Caco-2 (cell line): Measurements from ENCODE around the gene SIGLECL1. TPM values are rescaled to one million over a fixed set of nuclear protein-coding genes. Genes with fewer than 3 reads are reported as not detected.

Source experiments
- BruUV-seq: library from RNA; stranded (reverse); fragments of 400-500 nt; replicated peaks from 2 replicates; lab custom pipeline; 2021; lab: Mats Ljungman, UMichigan
- CTCF ChIA-PET: fragments of 300-600 bp; sonication (Branson Sonifier 250); formaldehyde crosslinking; loops from one replicate; lab custom pipeline; 2022; ENCODE audit warnings: antibody characterized with exemption; lab: Charles Lee
- POLR2A ChIA-PET: fragments of 300-600 bp; sonication (Branson Sonifier 250); formaldehyde crosslinking; loops from one replicate; lab custom pipeline; 2022; ENCODE audit warnings: antibody characterized with exemption; lab: Charles Lee
- DNase-seq, 2 experiments: peaks; one replicate each; pipeline versions ENCODE4 v3.0.0 to v3.0.0-alpha.2; 2020 to 2022
- H3K27me3 ChIP-seq: replicated peaks from 2 replicates; pipeline ENCODE4 v1.6.0; 2011; ENCODE audit warnings: low read length; ENCODE audit not compliant: control insufficient read depth, insufficient read depth
- H3K36me3 ChIP-seq: 2 replicates; pipeline ENCODE4 v1.5.1; 2011; ENCODE audit warnings: low read length; ENCODE audit not compliant: control insufficient read depth, insufficient read depth
- H3K4me1 ChIP-seq: fragments of 250-450 bp; sonication (Bioruptor Pico); 2 replicates; pipeline ENCODE4 v1.5.1; 2020; ENCODE audit warnings: mild to moderate bottlenecking
- H3K4me3 ChIP-seq: 2 replicates; pipeline ENCODE4 v1.5.1; 2011; ENCODE audit warnings: low read depth, mild to moderate bottlenecking, control low read depth, low read length
- H3K9me3 ChIP-seq: fragments of 250-450 bp; sonication (Bioruptor Pico); 2 replicates; pipeline ENCODE4 v1.5.1; 2020; ENCODE audit warnings: mild to moderate bottlenecking, moderate library complexity
- H3K27ac Mint-ChIP-seq: one replicate; pipeline ENCODE4 v1.8.0; 2022; ENCODE audit warnings: mixed read lengths; ENCODE audit not compliant: unreplicated experiment
- H3K27me3 Mint-ChIP-seq: one replicate; pipeline ENCODE4 v1.8.0; 2022; ENCODE audit warnings: mixed read lengths; ENCODE audit not compliant: insufficient read depth, unreplicated experiment
- H3K36me3 Mint-ChIP-seq: one replicate; pipeline ENCODE4 v1.8.0; 2022; ENCODE audit warnings: mild to moderate bottlenecking, mixed read lengths; ENCODE audit not compliant: insufficient read depth, unreplicated experiment
- H3K4me1 Mint-ChIP-seq: one replicate; pipeline ENCODE4 v1.8.0; 2022; ENCODE audit warnings: low read depth, mixed read lengths; ENCODE audit not compliant: unreplicated experiment
- H3K4me3 Mint-ChIP-seq: one replicate; pipeline ENCODE4 v1.8.0; 2022; ENCODE audit warnings: mild to moderate bottlenecking, moderate library complexity, mixed read lengths; ENCODE audit not compliant: unreplicated experiment
- H3K9me3 Mint-ChIP-seq: one replicate; pipeline ENCODE4 v1.8.0; 2022; ENCODE audit warnings: mixed read lengths; ENCODE audit not compliant: unreplicated experiment
- intact Hi-C: fragments of 100-400 bp; cut with micrococcal nuclease; formaldehyde crosslinking; loops from one replicate; pipeline ENCODE4 v1.10.0; 2022; ENCODE audit not compliant: unreplicated experiment
- total RNA-seq: library from RNA; stranded (reverse); gene quantifications from 2 replicates; pipeline ENCODE4 v1.2.3, GENCODE V29; 2022
- TF ChIP-seq, protein P1 (sequence below), 2 experiments: fragments of 200-600 bp in 1 of 2; IDR thresholded peaks; 1 replicate in 1 of 2; 2 replicates in 1 of 2; pipeline versions ENCODE4 v1.5.1 to v1.8.0; 2011 to 2022; ENCODE audit warnings: antibody characterized with exemption in 1 of 2, control low read depth in 1 of 2, inconsistent platforms in 1 of 2, low read depth in 1 of 2, low read length in 1 of 2, mild to moderate bottlenecking in 1 of 2, moderate library complexity in 1 of 2; ENCODE audit not compliant: insufficient read depth in 1 of 2, severe bottlenecking in 1 of 2, unreplicated experiment in 1 of 2

SIGLECL1 gene
- total RNA-seq, 1 experiment from 2014 or later, result not detected

GRCh38 chr19:51226067-51226466, 24.8 kb upstream of the SIGLECL1 start:
- Histone ChIP-seq H3K27me3 (no peaks in the 10 kb centered on the region), H3K4me1 (no peaks in the 10 kb centered on the region), H3K9me3 (no peaks in the 10 kb centered on the region), H3K4me3 (no peak overlapping the region), H3K36me3 (no peaks in the 10 kb centered on the region)
- Mint-ChIP-seq H3K27me3 (peaks cover 33% of the 10 kb centered on the region), H3K4me1 (no peaks in the 10 kb centered on the region), H3K4me3 (no peak overlapping the region), H3K27ac (no peak overlapping the region), H3K36me3 (no peaks in the 10 kb centered on the region), H3K9me3 (no peaks in the 10 kb centered on the region)
- no peak for DNase-seq
- ChIA-PET POLR2A (no interaction called here), CTCF (no interaction called here)
- intact Hi-C loops, result no loop called here
- TF ChIP-seq, protein P1, sequence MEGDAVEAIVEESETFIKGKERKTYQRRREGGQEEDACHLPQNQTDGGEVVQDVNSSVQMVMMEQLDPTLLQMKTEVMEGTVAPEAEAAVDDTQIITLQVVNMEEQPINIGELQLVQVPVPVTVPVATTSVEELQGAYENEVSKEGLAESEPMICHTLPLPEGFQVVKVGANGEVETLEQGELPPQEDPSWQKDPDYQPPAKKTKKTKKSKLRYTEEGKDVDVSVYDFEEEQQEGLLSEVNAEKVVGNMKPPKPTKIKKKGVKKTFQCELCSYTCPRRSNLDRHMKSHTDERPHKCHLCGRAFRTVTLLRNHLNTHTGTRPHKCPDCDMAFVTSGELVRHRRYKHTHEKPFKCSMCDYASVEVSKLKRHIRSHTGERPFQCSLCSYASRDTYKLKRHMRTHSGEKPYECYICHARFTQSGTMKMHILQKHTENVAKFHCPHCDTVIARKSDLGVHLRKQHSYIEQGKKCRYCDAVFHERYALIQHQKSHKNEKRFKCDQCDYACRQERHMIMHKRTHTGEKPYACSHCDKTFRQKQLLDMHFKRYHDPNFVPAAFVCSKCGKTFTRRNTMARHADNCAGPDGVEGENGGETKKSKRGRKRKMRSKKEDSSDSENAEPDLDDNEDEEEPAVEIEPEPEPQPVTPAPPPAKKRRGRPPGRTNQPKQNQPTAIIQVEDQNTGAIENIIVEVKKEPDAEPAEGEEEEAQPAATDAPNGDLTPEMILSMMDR (IDR thresholded peaks at IDR 0.05; ENCODE audit: insufficient read depth in 1 of 2, low read depth in 1 of 2, low read length in 1 of 2, severe bottlenecking in 1 of 2, unreplicated experiment in 1 of 2), result no peak
- no TSS peak for BruUV-seq

GRCh38 chr19:51227326-51227725, 23.6 kb upstream of the SIGLECL1 start:
- TF ChIP-seq, protein P1 (IDR thresholded peaks at IDR 0.05; ENCODE audit: insufficient read depth in 1 of 2, low read depth in 1 of 2, low read length in 1 of 2, severe bottlenecking in 1 of 2, unreplicated experiment in 1 of 2), result no peak
- H3K9me3 ChIP-seq, result no peaks in the 10 kb centered on the region
- H3K27me3 ChIP-seq, result no peaks in the 10 kb centered on the region
- no peak overlapping the region for H3K27ac Mint-ChIP-seq
- H3K4me3 ChIP-seq, result no peak overlapping the region
- no TSS peak for BruUV-seq
- intact Hi-C loops, result no loop called here
- H3K4me1 Mint-ChIP-seq, result no peaks in the 10 kb centered on the region
- ChIA-PET CTCF (no interaction called here), POLR2A (no interaction called here)
- peaks cover 39% of the 10 kb centered on the region for H3K27me3 Mint-ChIP-seq
- no peaks in the 10 kb centered on the region for H3K4me1 ChIP-seq
- H3K36me3 ChIP-seq, result no peaks in the 10 kb centered on the region
- H3K36me3 Mint-ChIP-seq, result no peaks in the 10 kb centered on the region
- no peak overlapping the region for H3K4me3 Mint-ChIP-seq
- no peak for DNase-seq
- no peaks in the 10 kb centered on the region for H3K9me3 Mint-ChIP-seq

DNA sequence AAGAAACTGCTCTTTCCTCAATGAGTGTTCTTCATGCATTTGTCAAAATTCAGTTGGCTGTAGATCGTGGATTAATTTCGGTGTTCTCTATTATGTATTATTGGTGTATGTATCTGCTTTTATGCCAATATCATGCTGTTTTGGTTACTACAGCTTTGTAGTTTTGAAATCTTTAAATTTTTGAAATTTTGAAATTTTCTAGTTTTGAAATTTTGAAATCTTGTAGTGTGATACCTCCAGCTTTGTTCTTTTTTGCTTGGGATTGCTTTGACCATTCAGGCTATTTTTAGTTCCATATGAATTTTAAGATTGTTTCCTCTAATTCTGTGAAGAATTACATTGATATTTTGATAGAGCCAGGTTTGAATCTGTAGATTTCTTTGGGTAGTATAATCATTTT, 22.9 kb upstream of the SIGLECL1 start:
- H3K36me3 Mint-ChIP-seq, result no peaks in the 10 kb centered on the region
- Histone ChIP-seq H3K4me1 (no peaks in the 10 kb centered on the region), H3K36me3 (no peaks in the 10 kb centered on the region), H3K9me3 (no peaks in the 10 kb centered on the region), H3K4me3 (no peak overlapping the region), H3K27me3 (no peaks in the 10 kb centered on the region)
- intact Hi-C loops, result no loop called here
- H3K4me1 Mint-ChIP-seq, result no peaks in the 10 kb centered on the region
- H3K9me3 Mint-ChIP-seq, result no peaks in the 10 kb centered on the region
- no peak overlapping the region for H3K27ac Mint-ChIP-seq
- no peak for DNase-seq
- peaks cover 44% of the 10 kb centered on the region for H3K27me3 Mint-ChIP-seq
- TF ChIP-seq, protein P1 (IDR thresholded peaks at IDR 0.05; ENCODE audit: insufficient read depth in 1 of 2, low read depth in 1 of 2, low read length in 1 of 2, severe bottlenecking in 1 of 2, unreplicated experiment in 1 of 2), result no peak
- H3K4me3 Mint-ChIP-seq, result no peak overlapping the region
- POLR2A ChIA-PET, result no interaction called here
- CTCF ChIA-PET, result no interaction called here
- no TSS peak for BruUV-seq
